C4-2B (cell line): ENCODE results near the gene CAPN13.

ENCODE experiments used
- CTCF ChIP-seq: fragments of 450-650 bp; conservative IDR thresholded peaks from 2 replicates; pipeline ENCODE4 v1.5.1; 2017; ENCODE audit warnings: mild to moderate bottlenecking
- ZFX ChIP-seq: fragments of 450-650 bp; IDR thresholded peaks from 2 replicates; pipeline ENCODE4 v1.6.1; 2017

- TF ChIP-seq CTCF (no peak), ZFX (no peak)
These were observed 96.8 kb downstream of the CAPN13 start for GRCh38 chr2:30710461-30710860.
